ENCODE data around the gene HS3ST1.

The HS3ST1 gene

DNA sequence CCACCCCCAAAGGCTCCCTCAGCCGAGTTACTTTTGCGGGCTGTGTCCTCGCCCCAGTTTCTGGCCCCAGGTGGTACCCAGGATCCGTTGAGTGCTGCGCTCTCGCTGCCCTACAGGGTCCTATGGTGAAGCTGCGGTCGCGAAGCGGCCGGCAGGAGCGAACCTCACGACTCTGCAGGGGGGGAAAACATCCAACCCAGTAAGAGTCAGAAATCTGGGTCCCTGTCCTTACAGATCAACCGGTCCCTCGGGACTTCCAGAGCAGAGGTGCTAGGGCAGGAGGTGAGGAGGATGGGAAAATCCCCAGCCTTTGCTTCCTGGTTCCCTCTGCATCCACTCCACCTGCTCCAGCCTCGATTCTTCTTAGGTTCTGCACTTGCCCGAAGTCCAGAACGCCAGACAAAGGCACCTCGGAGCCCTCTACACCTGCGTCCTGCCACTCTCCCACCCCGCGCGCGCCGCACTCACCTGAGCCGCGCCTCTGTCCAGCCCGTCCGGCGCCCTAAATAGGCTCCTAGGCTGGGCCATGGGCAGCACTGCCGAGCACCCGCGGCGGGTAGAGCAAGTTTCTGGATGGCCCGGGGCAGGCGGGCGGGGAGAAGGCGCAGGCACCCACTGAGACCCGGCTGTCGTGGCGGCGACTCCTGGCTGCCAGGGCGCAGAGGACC, at the start of gene HS3ST1:
TSS of gene HS3ST1 (minus strand) at position 664 of the 668 bp plus-strand sequence. CDS start 28,889 bp downstream, outside the sequence.
- no peak for DNase-seq (ENCODE audit: low spot score)

DNA sequence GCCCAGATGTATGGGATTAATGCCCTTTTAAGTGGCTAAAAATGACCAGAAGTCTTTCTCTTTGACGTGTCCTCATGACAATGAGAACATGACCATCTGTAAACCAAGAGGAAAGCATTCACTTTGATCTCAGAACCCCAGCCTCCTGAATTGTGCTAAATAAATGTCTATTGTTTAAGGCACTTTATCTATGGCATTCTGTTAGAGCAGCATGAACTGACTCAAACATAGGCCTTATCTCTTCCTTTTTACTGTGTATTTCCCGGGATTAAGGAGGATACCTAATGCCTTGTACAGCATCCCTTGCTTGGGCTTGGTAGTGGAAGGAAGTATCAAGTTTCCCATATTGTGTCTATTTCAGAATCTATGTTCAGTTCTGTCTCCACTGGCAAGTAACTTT, 47.2 kb upstream of the HS3ST1 start:
- DNase-seq (ENCODE audit: low spot score) = no peak

DNA sequence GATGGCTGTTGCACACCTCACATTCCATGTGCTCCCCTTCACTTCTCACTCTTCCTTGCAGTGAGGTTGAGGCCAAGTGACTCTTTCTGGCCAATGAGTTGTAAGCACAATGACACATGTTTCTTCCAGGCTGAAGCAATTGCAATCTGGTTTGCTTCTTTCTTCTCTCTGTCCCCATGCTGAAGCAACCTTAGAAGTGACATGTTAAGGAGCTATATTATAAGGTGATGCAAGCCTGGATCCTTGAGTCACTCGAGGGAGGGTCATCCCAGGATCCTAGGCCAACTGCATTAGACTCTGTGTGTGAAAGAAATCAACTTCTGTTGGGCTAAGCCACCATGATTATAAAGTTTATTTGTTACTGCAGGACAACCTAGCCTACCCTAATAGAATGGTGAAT, 45.5 kb upstream of the HS3ST1 start:
- no peak for DNase-seq (ENCODE audit: low spot score)

DNA sequence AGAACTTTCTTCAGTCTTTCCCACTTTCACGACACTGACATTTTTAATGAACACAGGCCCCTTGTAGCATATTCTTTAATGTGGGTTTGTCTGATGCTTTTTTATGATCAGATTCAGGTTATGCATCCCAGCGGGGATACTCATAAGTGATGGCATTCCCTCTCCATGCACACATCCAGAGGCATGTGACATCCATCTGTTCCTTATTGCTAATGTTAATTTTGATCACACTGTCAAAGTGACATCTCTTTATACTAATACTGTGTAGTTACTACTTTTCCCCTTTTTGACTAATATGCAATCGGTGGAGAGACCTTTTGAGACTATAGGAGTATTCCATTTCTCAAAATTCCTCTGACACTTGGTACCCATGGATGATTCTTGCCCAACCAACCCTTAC, 43.8 kb upstream of the HS3ST1 start:
- DNase-seq (ENCODE audit: low spot score) = no peak

DNA sequence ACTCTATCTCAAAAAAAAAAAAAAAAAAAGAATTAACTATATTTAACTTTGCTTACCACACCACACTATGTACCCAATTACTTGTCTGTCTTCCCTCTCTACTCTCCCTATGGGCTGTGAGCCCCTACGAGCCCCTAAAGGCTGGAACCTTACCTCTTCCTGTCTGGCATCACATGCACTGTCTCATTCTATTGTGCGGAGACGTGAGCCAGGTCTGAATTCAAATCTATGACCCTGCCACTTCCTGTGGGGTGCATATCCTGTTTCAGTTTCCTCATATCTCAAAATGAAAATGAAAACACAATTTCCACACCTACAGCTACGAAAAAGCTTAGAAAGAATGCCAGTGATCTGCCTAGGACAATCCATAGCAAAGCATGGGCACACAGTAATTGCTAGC, 42.9 kb upstream of the HS3ST1 start:
- no peak for DNase-seq (ENCODE audit: low spot score)

DNA sequence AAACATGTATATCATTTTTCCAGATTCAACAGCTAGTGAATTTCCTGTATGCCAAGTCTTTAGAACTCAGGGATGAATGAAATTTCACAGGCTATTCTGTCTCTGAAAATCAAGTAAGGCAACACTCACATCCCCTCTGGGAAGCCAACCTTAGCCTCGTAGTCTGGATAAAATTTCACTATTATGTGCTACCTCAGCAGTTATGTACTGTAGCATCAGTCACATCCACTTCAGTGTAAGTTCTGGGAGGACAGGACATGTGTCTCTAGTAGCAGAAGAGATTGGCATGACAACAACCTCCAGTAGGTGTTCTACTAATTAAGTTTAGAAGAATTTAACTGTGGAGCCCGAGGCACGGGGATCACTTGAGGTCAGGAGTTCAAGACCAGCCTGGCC, 42.4 kb upstream of the HS3ST1 start:
- DNase-seq (ENCODE audit: low spot score) = no peak

DNA sequence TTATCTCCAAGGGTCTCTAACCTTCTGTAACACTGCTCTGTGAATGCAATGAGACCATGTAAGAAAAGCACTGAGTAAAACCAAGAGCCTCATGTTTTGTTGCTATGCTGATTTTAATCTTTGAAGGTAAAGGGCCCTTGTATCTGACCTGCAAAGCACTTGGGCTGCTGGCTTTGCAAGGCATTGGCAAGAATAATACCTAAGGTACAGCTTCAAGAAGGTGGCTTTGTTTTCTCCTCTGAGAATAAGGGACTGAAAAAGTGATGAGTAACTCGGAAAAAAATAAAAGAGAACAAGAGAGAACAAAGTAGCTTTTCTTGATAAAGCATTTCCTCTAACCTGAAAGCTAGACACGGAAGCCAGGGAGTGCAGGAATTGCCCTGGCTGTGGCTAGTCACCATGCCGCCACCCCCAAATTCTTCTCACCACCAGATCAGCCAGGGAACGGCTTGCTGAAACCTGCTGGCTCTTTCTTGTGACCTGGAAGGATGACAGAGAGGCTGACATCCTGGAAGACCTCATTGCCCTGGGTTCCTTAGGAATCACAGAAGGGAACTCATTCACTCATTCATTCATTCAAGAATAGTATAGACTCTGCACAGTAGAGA, 41.8 kb upstream of the HS3ST1 start:
- DNase-seq (ENCODE audit: low spot score) = no peak

DNA sequence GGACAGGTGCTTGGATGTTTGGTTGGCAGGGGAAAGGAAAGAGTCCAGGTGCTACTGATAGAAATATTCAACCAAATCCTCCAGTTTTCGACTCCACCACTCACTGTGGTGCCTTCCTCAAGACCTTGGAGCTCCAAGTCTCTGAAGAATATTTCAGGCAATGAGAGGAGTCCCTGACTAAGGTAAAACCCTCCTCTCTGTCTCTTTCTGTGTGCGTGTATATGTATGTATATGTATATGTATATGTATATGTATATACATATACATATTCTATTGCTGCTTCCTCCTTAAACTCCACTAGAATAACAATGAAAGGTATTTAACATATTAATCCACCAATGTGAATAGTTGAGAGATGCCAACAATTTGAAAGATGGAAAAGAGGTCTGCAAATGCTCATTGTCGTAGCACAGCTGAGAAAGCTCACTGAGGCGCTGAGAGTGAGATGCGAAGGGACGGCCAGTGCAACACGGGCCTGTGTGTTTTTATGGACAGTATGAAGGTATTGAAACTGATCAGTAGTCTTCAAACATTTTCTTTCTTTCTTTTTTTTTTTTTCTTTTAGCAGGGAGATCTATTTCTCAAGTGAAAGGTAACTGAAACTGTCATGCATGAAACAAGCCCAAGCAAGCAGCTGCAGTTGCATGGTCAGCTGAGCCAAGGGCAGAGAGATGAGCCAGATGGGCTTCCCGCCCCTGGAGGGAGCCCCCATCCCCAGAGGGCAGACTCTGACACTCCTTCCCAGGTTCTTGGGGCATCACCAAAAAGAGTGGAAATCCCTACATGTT, 41.1 kb upstream of the HS3ST1 start:
- DNase-seq (ENCODE audit: low spot score) = no peak

DNA sequence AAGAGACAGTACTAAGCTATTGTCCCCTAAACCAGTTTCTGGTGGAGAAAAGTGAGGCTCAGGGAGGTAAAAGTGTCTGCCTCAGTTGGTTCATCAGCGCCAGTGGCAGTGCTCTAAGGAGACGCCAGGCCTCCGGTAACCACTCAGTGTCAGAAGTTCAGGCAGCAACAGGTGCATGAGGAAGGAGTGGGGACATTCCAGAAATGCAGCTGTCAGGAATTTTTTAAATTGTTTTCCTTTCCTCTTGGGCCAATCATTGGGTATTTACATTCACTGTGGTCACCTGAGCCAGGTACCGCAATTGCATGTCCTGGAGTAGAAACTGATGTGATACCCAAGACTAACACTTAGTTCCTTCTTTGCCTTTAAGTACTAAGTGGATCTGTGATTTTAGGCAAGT, 40.2 kb upstream of the HS3ST1 start:
- DNase-seq (ENCODE audit: low spot score) = no peak

DNA sequence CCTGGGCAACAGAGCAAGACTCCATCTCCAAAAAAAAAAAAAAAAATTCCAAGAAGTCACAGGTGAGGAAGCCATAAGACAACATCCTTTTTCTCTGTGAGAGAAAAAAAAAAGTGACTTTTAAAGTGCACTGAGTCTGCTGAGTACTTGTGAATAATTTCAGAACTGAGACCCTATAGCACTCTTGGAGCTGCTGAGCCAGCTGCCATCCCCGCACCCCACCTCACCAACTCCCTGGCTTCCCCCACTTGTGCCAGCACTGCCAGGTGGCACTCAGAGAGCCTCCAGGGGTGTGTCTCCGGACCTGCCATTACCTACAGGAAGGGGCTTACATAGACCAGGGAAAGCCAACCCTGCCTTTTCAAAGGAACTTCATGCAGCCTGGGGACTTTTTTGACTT, 39.2 kb upstream of the HS3ST1 start:
- DNase-seq (ENCODE audit: low spot score) = no peak

DNA sequence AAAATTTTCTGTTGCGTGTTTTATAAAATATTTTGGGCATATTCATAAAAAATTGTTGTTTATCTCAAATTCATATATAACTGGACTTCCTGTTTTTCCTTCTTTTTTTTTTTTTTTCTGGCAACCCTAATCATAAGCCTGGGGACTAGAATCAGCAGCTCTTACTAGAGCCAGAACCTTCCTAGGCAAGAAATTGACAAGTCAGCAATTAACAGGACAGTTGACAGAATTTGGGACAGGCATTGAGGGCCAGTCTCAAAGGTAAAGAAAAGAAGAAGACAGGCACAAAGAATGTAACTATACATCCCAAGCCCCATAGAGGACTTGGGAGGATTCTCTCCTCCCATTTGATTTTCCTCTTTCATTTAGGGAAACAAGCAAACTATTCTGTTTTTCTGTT, 35.0 kb upstream of the HS3ST1 start:
- no peak for DNase-seq (ENCODE audit: low spot score)

DNA sequence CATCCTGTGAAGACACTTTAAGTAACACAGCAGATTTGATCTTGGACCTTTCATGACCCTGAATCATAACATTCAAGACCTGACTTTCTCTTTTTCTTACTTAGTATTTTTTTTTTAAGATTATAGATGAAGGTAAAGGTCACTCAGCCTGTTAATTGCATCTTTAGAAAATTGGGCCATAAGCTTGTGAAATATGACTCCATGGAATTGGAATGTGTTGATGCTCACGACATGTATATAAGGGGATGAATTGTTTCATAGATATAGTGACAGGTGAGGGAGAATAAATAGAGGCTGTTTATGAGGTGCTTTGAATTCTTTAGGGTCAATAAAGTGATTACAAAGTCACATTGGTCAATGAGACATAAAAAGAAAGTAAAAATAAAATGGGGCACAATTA, 27.7 kb upstream of the HS3ST1 start:
- DNase-seq (ENCODE audit: low spot score) = no peak

DNA sequence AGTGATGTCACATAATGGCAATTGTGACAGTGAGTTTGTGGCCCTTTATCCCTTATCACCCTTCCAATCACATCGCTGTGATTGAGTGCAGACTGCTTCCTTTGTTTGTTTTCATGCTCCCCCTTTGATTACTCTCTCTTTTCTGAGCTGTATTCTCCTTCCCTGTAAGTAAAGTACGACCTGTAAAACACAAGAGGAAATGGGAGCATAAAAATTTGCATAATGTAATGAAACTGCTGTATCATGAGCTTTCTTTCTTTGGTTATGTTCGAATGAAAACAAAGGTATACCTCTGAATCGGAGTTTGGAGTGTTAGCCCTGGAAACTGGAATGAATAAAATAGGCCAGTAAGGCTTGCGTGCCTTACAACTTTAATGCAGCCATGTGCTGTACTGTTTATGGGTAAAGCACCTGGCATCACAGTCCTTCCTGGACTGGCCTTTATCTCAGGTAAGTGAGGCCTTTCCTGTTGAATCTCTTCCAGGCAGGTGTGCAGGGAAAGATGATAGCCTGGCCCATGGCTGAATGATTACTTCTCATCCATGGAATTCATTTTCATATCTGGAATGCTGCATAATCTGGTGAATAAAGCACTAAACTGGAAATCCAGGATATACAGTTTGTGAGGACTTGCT, 26.6 kb upstream of the HS3ST1 start:
- no peak for DNase-seq (ENCODE audit: low spot score)

DNA sequence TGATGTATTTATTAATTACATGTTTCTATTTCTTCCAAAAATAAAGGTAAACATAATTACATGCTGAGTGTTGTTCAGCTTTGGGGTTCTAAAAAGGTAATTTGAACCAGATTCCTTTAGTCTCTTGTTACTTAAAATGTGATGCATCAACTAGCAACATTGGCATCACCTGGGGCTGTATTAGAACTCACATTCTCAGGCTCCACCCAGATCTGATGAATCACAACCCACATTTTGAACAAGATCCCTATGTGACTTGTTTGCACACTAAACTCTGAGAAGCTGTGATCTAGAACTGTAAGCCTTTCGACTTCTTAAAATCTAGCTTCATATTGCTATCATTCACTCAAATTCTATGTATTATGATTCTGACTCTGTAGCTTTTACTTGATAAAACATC, 23.0 kb upstream of the HS3ST1 start:
- no peak for DNase-seq (ENCODE audit: low spot score)

DNA sequence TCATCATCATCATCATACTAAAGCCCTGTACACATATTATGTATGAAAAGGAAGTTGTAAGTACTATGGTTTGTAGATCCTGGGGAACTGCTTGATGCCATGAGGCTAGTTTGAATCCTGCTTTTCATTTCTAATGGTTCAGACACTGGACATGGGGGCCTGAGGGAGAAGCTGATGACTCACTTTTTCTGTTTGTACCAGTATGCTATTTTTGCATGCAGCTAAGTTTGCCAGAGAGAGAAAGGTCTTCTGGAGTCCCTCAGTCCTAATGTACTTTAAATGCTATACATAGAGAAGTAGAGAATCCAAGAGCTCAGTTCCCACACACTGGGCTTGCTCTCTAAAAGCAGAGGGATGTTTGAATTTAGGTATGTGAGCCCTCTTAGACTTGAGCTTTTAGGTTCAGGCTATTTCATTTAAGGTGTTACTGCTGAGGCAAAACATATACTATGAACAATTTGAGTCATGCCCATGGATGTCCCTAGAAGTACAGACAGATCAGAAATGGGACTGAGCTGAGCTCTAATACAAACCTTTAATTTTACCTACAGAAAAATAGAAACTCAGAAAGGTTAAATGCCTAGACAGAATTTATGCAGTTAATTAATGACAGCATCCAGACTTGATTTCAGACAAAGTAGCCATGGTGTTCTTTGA, 17.6 kb upstream of the HS3ST1 start:
- DNase-seq (ENCODE audit: low spot score) = no peak

DNA sequence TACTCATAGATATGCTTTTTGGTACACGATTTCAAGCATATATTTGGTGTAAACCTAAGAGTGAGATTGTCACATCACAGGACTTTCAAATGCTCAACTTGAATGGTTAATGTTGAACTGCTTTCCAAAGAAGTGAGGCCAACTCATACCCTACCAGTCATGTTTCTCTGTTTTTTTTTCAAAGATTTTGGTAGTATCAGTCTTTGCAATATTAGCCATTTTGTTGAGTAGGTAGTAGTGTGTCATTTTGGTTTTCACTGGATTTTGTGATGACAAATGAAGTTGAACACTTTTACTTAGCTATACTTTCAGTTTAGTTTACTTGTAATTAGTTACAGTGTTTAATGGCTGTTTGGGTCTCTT, 12.5 kb upstream of the HS3ST1 start:
- no peak for DNase-seq (ENCODE audit: low spot score)

DNA sequence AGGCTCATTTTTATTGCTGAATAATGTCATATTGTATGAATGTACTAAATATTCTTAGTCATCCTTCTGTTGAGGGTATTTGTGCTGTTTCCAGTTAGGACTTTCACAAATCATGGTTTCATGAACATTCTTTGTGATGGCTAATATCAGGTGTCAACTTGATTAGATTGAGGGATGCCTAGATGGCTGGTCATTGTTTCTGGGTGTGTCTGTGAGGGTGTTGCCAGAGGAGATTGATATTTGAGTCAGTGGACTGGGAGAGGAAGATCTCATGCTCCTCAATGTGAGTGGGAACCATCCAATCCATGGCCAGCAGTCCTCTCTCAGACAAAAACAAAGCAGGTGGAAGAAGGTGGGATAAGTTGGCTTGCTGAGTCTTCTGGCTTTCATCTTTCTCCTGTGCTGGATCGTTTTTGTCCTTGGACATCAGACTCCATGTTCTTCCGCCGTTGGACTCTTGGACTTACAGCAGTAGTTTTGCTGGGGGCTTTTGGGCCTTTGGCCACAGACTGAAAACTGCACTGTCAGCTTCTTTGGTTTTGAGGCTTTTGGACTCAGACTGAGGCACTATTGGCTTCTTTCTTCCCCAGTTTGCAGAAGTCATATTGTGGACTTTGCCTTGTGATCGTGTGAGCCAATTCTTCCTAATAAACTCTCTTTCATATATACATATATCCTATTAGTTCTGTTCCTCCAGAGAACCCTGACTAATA, 11.9 kb upstream of the HS3ST1 start:
- DNase-seq (ENCODE audit: low spot score) = no peak

DNA sequence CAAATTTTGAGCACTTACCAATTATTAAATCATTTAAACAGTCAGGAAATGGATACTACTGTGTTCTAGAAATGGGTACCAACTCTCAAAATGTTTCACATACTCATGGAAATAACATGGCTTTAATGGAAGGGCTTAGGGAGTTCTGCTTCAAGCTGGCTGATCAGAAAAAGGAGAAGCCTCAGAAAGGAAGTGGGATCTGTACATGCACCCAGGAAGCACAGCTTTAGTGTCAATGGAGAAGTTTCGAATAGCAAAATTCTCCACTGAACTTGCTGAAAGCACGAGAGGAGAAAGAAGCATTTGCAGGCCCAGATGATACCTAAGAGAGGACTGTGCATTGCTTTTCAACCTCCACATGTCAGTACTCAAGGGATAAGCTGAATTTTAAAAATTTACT, 11.1 kb upstream of the HS3ST1 start:
- DNase-seq (ENCODE audit: low spot score) = no peak

DNA sequence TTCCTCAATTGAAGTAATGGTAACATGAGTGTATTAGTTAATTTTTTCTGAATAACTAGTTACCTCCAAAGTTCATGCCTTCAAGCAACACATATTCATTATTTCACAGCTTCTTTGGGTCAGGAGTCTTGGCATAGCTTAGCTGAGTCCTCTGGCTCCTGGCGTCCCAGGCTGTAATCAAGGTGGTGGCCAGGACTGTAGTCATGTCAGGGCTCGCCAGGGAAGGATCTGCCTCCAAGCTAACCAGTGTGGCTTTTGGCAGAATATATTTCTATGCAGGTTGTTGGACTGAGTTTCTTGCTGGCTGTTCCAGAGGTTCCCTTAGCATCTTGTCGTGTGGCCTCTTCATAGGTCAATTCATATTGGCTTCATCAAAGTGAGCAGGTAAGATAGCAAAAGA, 10.0 kb upstream of the HS3ST1 start:
- DNase-seq (ENCODE audit: low spot score) = no peak

DNA sequence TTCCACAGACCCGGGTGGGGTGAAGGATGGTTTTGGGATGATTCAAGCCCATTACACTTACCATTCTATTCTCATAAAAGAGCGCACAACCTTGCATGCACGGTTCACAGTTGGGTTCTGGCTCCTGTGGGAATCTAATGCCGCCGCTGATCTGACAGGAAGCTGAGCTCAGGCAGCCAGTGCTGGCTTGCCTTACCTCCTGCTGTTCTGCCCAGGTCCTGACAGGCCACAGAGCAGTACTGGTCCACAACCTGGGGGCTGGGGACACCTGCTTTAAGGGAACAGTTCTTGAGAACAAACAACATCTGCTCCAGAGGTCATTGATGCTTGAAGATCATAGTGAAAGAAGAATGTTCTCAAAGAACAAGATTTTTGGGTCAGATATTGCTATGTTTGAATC, 8.0 kb upstream of the HS3ST1 start:
- no peak for DNase-seq (ENCODE audit: low spot score)

DNA sequence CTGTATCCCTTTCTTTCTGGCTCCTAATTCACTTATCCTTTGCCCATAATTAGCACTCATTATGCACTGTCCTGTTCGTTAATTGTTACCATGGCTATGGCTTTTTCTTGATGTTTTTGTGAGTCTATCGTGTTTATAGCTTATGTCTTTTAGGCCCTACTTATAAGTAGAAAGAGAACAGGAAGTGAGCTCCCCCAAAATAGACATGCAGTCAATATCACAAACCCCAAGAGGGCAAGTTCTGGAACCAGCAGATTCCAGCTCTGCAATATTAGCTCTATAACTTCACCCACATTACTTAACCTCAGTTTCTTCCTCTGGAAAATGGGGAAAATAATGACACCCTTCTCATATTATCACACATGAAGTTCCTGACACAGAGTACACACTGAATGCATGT, 7.4 kb upstream of the HS3ST1 start:
- no peak for DNase-seq (ENCODE audit: low spot score)

DNA sequence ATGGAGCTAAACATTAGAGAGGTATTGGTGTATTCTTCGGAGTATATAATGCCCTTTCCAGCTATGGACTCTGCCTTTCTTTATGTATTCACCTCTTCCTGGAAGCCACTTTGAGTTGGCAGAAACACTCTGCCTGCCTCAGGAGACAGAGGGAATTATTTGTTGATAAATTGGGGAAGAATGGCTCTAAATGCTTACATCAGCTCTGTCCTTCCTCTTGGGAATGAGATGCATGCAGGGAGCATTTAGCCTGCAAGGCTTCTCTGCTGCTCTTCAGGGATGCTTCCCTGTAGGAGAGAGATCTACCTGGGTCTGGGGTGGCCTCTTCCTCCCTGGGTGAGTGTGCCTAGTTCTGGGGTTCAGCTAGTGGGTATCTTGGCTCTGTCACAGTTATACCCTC, 6.9 kb upstream of the HS3ST1 start:
- no peak for DNase-seq (ENCODE audit: low spot score)
